Smooth muscle cell of bladder (primary cell): ENCODE results near the gene MRPL18. TPM values are rescaled to one million over a fixed set of nuclear protein-coding genes. Genes with fewer than 3 reads are reported as not detected.

Experiments used
- total RNA-seq: library from RNA; depleted of rRNA; stranded (reverse); fragments of >200 nt; gene quantifications from 2 replicates; pipeline ENCODE4 v1.2.3, GENCODE V29; 2014

Gene MRPL18
- total RNA-seq, result 78.9 and 89.1 TPM in 2 replicates

GRCh38 chr6:159790149-159790955 lies at the start of gene MRPL18:
Gene MRPL18 (plus strand): TSS chr6:159790467. CDS start chr6:159790588, 121 bp downstream.

GRCh38 chr6:159761873-159762680 lies 28.2 kb upstream of the MRPL18 start, which contains the start of gene ACAT2:
Gene ACAT2 (plus strand): TSS chr6:159762045. CDS start chr6:159762088, 43 bp downstream.

GRCh38 chr6:159789377-159790148 lies 704 bp upstream of the MRPL18 start, which contains the start of gene TCP1:
Gene TCP1 (minus strand): TSS chr6:159789602. CDS start chr6:159789468, 134 bp downstream.

GRCh38 chr6:159800141-159800865 lies 10.0 kb downstream of the MRPL18 start, which contains the start of gene PNLDC1:
Gene PNLDC1 (plus strand): TSS chr6:159800276. CDS start chr6:159800308, 32 bp downstream.

Other genes starting within 250 kb of the MRPL18 start
- 1,358 and 2,648 TPM in 2 replicates for gene SOD2, start 97.2 kb upstream of the MRPL18 start, total RNA-seq
- 112 and 146 TPM in 2 replicates for gene WTAP, start 63.0 kb upstream of the MRPL18 start, total RNA-seq
- gene ACAT2, start 28.4 kb upstream of the MRPL18 start, total RNA-seq, result 88.2 and 95.7 TPM in 2 replicates
- 153 and 234 TPM in 2 replicates for gene TCP1, start 865 bp upstream of the MRPL18 start, total RNA-seq
- gene PNLDC1, start 9.8 kb downstream of the MRPL18 start, total RNA-seq, result 0.74 TPM in 1 of 2 replicates, not detected in the other
- under 0.01 and 0.09 TPM in 2 replicates for gene MAS1, start 100.5 kb downstream of the MRPL18 start, total RNA-seq
- 137 and 220 TPM in 2 replicates for gene IGF2R, start 178.6 kb downstream of the MRPL18 start, total RNA-seq